Endothelial cell of umbilical vein (primary cell): ENCODE results near the gene ADGRE1. TPM values are rescaled to one million over a fixed set of nuclear protein-coding genes. Genes with fewer than 3 reads are reported as not detected.

Experiments used
- BruUV-seq: library from RNA; stranded (reverse); fragments of 400-500 nt; replicated peaks from 2 replicates; lab custom pipeline; 2021; lab: Mats Ljungman, UMichigan
- CTCF ChIA-PET: fragments of 300-600, 350-600 bp; sonication (Branson Sonifier 250); formaldehyde crosslinking; loops from one replicate; lab custom pipeline; 2021; ENCODE audit warnings: antibody characterized with exemption, inconsistent platforms; lab: Charles Lee
- POLR2A ChIA-PET: fragments of 300-600, 350-600 bp; sonication (Branson Sonifier 250); formaldehyde crosslinking; loops from one replicate; lab custom pipeline; 2021; ENCODE audit warnings: antibody characterized with exemption, inconsistent platforms; lab: Charles Lee
- DNase-seq: peaks from one replicate; pipeline ENCODE4 v3.0.0-alpha.2; 2011; ENCODE audit warnings: low read depth, low spot score
- FAIRE-seq: peaks from 2 replicates; lab custom pipeline; 2011; peaks lifted over from hg19 to GRCh38; lab: Jason Lieb, UNC
- H2AFZ ChIP-seq: 2 replicates; pipeline ENCODE4 v1.6.0; 2012; ENCODE audit warnings: low read depth, low read length, control low read depth, inconsistent platforms
- H3K27ac ChIP-seq: 2 replicates; pipeline ENCODE4 v1.5.1; 2011; ENCODE audit warnings: low read depth, mild to moderate bottlenecking, control low read depth, low read length, moderate library complexity; ENCODE audit not compliant: insufficient read depth
- H3K27me3 ChIP-seq, 2 experiments: 2 replicates each; pipeline versions ENCODE4 v1.6.0 to v1.6.1; 2011; ENCODE audit warnings: low read length in 2 of 2, mixed read lengths in 1 of 2; ENCODE audit not compliant: control insufficient read depth in 2 of 2, insufficient read depth in 2 of 2
- H3K36me3 ChIP-seq, 2 experiments: 2 replicates in 1 of 2; 3 replicates in 1 of 2; pipeline ENCODE4 v1.5.1; 2011; ENCODE audit warnings: low read length in 2 of 2, mild to moderate bottlenecking in 1 of 2, moderate library complexity in 1 of 2; ENCODE audit not compliant: control insufficient read depth in 2 of 2, insufficient read depth in 2 of 2; ENCODE audit errors: extremely low read depth in 1 of 2
- H3K4me1 ChIP-seq: 3 replicates; pipeline ENCODE4 v1.5.1; 2011; ENCODE audit warnings: mild to moderate bottlenecking, low read length; ENCODE audit not compliant: control insufficient read depth, insufficient read depth; ENCODE audit errors: extremely low read depth
- H3K4me2 ChIP-seq: 2 replicates; pipeline ENCODE4 v1.6.1; 2011; ENCODE audit warnings: low read length, control low read depth, mixed read lengths; ENCODE audit not compliant: insufficient read depth
- H3K4me3 ChIP-seq, 3 experiments: fragments of 200-600 bp in 1 of 3; sonication (generic), shearing (Covaris generic) in 1 of 3; replicated peaks in 1 of 3; 2 replicates each; pipeline ENCODE4 v1.5.1; 2011 to 2016; ENCODE audit warnings: control low read depth in 3 of 3, low read length in 3 of 3, mild to moderate bottlenecking in 2 of 3, inconsistent platforms in 1 of 3, low read depth in 1 of 3, moderate library complexity in 1 of 3; ENCODE audit not compliant: insufficient read depth in 1 of 3
- H3K79me2 ChIP-seq: 2 replicates; pipeline ENCODE4 v1.6.0; 2012; ENCODE audit warnings: low read length, inconsistent platforms; ENCODE audit not compliant: control insufficient read depth, insufficient read depth
- H3K9ac ChIP-seq: replicated peaks from 2 replicates; pipeline ENCODE3; 2011; ENCODE audit warnings: low read length, control low read depth; ENCODE audit not compliant: insufficient read depth; ENCODE audit errors: extremely low read depth
- H3K9me1 ChIP-seq: replicated peaks from 3 replicates; pipeline ENCODE4 v1.6.0; 2011; ENCODE audit warnings: mild to moderate bottlenecking, low read length; ENCODE audit not compliant: control insufficient read depth, insufficient read depth; ENCODE audit errors: extremely low read depth
- H3K9me3 ChIP-seq: replicated peaks from 2 replicates; pipeline ENCODE4 v1.5.1; 2012; ENCODE audit warnings: low read length, inconsistent platforms; ENCODE audit not compliant: control insufficient read depth, insufficient read depth
- H4K20me1 ChIP-seq: replicated peaks from 2 replicates; pipeline ENCODE3; 2011; ENCODE audit warnings: mild to moderate bottlenecking, low read length; ENCODE audit not compliant: control insufficient read depth, insufficient read depth; ENCODE audit errors: extremely low read depth
- CTCF ChIP-seq, 2 donors: IDR thresholded peaks; 1 replicate in 1 of 2; 2 replicates in 1 of 2; pipeline ENCODE4 v1.5.1; 2011; ENCODE audit warnings: low read length in 2 of 2, mild to moderate bottlenecking in 2 of 2, moderate library complexity in 2 of 2, control low read depth in 1 of 2, inconsistent platforms in 1 of 2, low read depth in 1 of 2; ENCODE audit not compliant: insufficient read depth in 1 of 2; ENCODE audit errors: extremely low read depth in 1 of 2
- FOS ChIP-seq: IDR thresholded peaks from 2 replicates; pipeline ENCODE4 v1.6.1; 2011; ENCODE audit warnings: mild to moderate bottlenecking, low read length, moderate library complexity, borderline replicate concordance; ENCODE audit not compliant: insufficient read depth
- MAX ChIP-seq: IDR thresholded peaks from 2 replicates; pipeline ENCODE4 v1.6.1; 2011; ENCODE audit not compliant: insufficient read depth, insufficient read length
- MYC ChIP-seq: IDR thresholded peaks from one replicate; pipeline ENCODE4 v1.6.1; 2011; ENCODE audit warnings: mild to moderate bottlenecking, low read depth, low read length
- dilution Hi-C: fragments of 300-500 bp; cut with MboI; formaldehyde crosslinking; loops from one replicate; pipeline ENCODE4 v1.15.0; 2019; ENCODE audit warnings: low sequenced_read_pairs; ENCODE audit not compliant: extremely low pct_ligation_motif_present
- intact Hi-C: fragments of 100-400 bp; cut with micrococcal nuclease; formaldehyde crosslinking; loops from one replicate; pipeline ENCODE4 v1.10.0; 2022
- polyA plus RNA-seq, 4 experiments: library from polyadenylated mRNA; depleted of rRNA in 3 of 4; stranded (reverse) in 3 of 4; unstranded in 1 of 4; fragments of >200 nt; gene quantifications; 2 replicates each; pipeline versions ENCODE4 v1.2.1 to v1.2.3, GENCODE V29; 2011 to 2012; ENCODE audit warnings: missing spikeins in 1 of 4
- total RNA-seq: library from RNA; stranded (reverse); gene quantifications from 2 replicates; pipeline ENCODE4 v1.2.3, GENCODE V29; 2021

Gene ADGRE1
- total and polyA plus RNA-seq, 2 donors (not counting 3 experiments of a cell fraction or from before 2014, with no cell fraction given) = not detected

- no peak overlapping the region for H3K27ac ChIP-seq
- CTCF ChIA-PET = interaction anchor here (2.6 kb wide), 1 partner anchor 12 kb away, joined by 8 read pairs; no protein-coding TSS in a partner anchor
- H4K20me1 ChIP-seq = no peaks in the 10 kb centered on the region
- H2AFZ ChIP-seq = no peak overlapping the region
- intact Hi-C loops (no loop called here), dilution Hi-C loops (no loop called here)
- no peaks in the 10 kb centered on the region for H3K9me1 ChIP-seq
- POLR2A ChIA-PET = no interaction called here
- H3K27me3 ChIP-seq = no peaks in the 10 kb centered on the region
- H3K36me3 ChIP-seq = no peaks in the 10 kb centered on the region
- no peak overlapping the region for H3K4me3 ChIP-seq
- no peak overlapping the region for H3K9ac ChIP-seq
- no peaks in the 10 kb centered on the region for H3K9me3 ChIP-seq
- DNase-seq (no peak), FAIRE-seq (no peak)
- no peaks in the 10 kb centered on the region for H3K4me1 ChIP-seq
- TF ChIP-seq CTCF (IDR thresholded peaks at IDR 0.05; ENCODE audit: extremely low read depth in 1 of 2, insufficient read depth in 1 of 2, low read depth in 1 of 2, low read length in 2 of 2) (no peak), MYC (no peak), MAX (no peak)
- H3K79me2 ChIP-seq = no peaks in the 10 kb centered on the region
- BruUV-seq = no TSS peak
- H3K4me2 ChIP-seq = no peak overlapping the region
Measured at GRCh38 chr19:6976197-6976596, 88.8 kb downstream of the ADGRE1 start.

GRCh38 chr19:6979399-6979798, 92.0 kb downstream of the ADGRE1 start:
- Histone ChIP-seq H3K4me3 (no peak overlapping the region), H3K9me1 (no peaks in the 10 kb centered on the region), H2AFZ (no peak overlapping the region), H4K20me1 (no peaks in the 10 kb centered on the region), H3K9ac (no peak overlapping the region), H3K36me3 (no peaks in the 10 kb centered on the region), H3K4me2 (no peak overlapping the region), H3K27ac (no peak overlapping the region), H3K9me3 (no peaks in the 10 kb centered on the region), H3K27me3 (no peaks in the 10 kb centered on the region), H3K4me1 (no peaks in the 10 kb centered on the region), H3K79me2 (no peaks in the 10 kb centered on the region)
- ChIA-PET POLR2A (interaction anchor here (0.6 kb wide), 1 partner anchor 1245 kb away, joined by 3 read pairs; no protein-coding TSS in a partner anchor), CTCF (no interaction called here)
- dilution Hi-C loops = no loop called here
- FAIRE-seq (no peak), DNase-seq (no peak)
- TF ChIP-seq FOS = no peak
- intact Hi-C loops = no loop called here
- no TSS peak for BruUV-seq
